ENCODE data around the gene PHACTR1. TPM values are rescaled to one million over a fixed set of nuclear protein-coding genes. Genes with fewer than 3 reads are reported as not detected.
"Not testable (repeated sequence)": the region's sequence is repeated elsewhere in the genome, so short reads cannot be mapped to it uniquely, and the experiment has no call there.

PHACTR1 gene
- total RNA-seq, 1 donor from 2014 or later, result 85.9 TPM

- no peak for TF ChIP-seq CTCF (IDR thresholded peaks at IDR 0.05; ENCODE audit: borderline replicate concordance)
- Histone ChIP-seq H3K36me3 (no peaks in the 10 kb centered on the region), H3K27ac (replicated peaks) (no peak overlapping the region), H3K4me3 (no peak overlapping the region), H3K27me3 (ENCODE audit: low read depth) (peaks cover 44% of the 10 kb centered on the region), H3K9me3 (replicated peaks) (no peaks in the 10 kb centered on the region), H3K4me1 (no peaks in the 10 kb centered on the region)
- intact Hi-C loops (cut with micrococcal nuclease), result no loop called here
- no peak for DNase-seq
Measured at GRCh38 chr6:12725263-12725662, 8.7 kb downstream of the PHACTR1 start.

- TF ChIP-seq CTCF (IDR thresholded peaks at IDR 0.05; ENCODE audit: borderline replicate concordance), result no peak
Measured at GRCh38 chr6:12729467-12729866, 12.9 kb downstream of the PHACTR1 start.

GRCh38 chr6:12730809-12731208 lies 14.2 kb downstream of the PHACTR1 start:
- DNase-seq; H3K36me3 ChIP-seq; H3K27ac ChIP-seq (replicated peaks); intact Hi-C loops (cut with micrococcal nuclease); H3K4me1 ChIP-seq; H3K4me3 ChIP-seq; H3K9me3 ChIP-seq (replicated peaks); H3K27me3 ChIP-seq (ENCODE audit: low read depth): not testable (repeated sequence)

More at GRCh38 chr6:12729467-12729866, 12.9 kb downstream of the PHACTR1 start:
- peaks cover 21% of the 10 kb centered on the region for H3K27me3 ChIP-seq (ENCODE audit: low read depth)
- H3K9me3 ChIP-seq (replicated peaks), result no peaks in the 10 kb centered on the region
- intact Hi-C loops (cut with micrococcal nuclease), result no loop called here
- DNase-seq, result no peak
- no peak overlapping the region for H3K27ac ChIP-seq (replicated peaks)
- no peaks in the 10 kb centered on the region for H3K4me1 ChIP-seq
- H3K4me3 ChIP-seq, result no peak overlapping the region
- H3K36me3 ChIP-seq, result no peaks in the 10 kb centered on the region

- Histone ChIP-seq H3K27me3 (ENCODE audit: low read depth) (no peaks in the 10 kb centered on the region), H3K9me3 (replicated peaks) (no peaks in the 10 kb centered on the region), H3K4me1 (no peaks in the 10 kb centered on the region), H3K36me3 (no peaks in the 10 kb centered on the region), H3K4me3 (no peak overlapping the region), H3K27ac (replicated peaks) (no peak overlapping the region)
- intact Hi-C loops (cut with micrococcal nuclease), result no loop called here
- no peak for TF ChIP-seq CTCF (IDR thresholded peaks at IDR 0.05; ENCODE audit: borderline replicate concordance)
- DNase-seq, result no peak
Measured at GRCh38 chr6:12733876-12734275, 17.3 kb downstream of the PHACTR1 start.

GRCh38 chr6:12735786-12736185 lies 19.2 kb downstream of the PHACTR1 start:
- DNase-seq, result no peak
- Histone ChIP-seq H3K27ac (replicated peaks) (no peak overlapping the region), H3K27me3 (ENCODE audit: low read depth) (no peaks in the 10 kb centered on the region), H3K9me3 (replicated peaks) (no peaks in the 10 kb centered on the region), H3K4me3 (no peak overlapping the region), H3K36me3 (no peaks in the 10 kb centered on the region), H3K4me1 (no peaks in the 10 kb centered on the region)
- intact Hi-C loops (cut with micrococcal nuclease), result no loop called here
- no peak for TF ChIP-seq CTCF (IDR thresholded peaks at IDR 0.05; ENCODE audit: borderline replicate concordance)

GRCh38 chr6:12748411-12748810 lies 31.8 kb downstream of the PHACTR1 start:
- peaks cover 12% of the 10 kb centered on the region for H3K4me1 ChIP-seq
- H3K27ac ChIP-seq (replicated peaks), result no peak overlapping the region
- peaks cover 87% of the 10 kb centered on the region for H3K27me3 ChIP-seq (ENCODE audit: low read depth)
- intact Hi-C loops (cut with micrococcal nuclease), result no loop called here
- peaks cover 9% of the 10 kb centered on the region for H3K9me3 ChIP-seq (replicated peaks)
- no peak for DNase-seq
- H3K36me3 ChIP-seq, result no peaks in the 10 kb centered on the region
- no peak for TF ChIP-seq CTCF (IDR thresholded peaks at IDR 0.05; ENCODE audit: borderline replicate concordance)
- H3K4me3 ChIP-seq, result no peak overlapping the region

All from left ventricle myocardium inferior (tissue), 1 donor.